Breast epithelium (tissue), 3 donors: Measurements from ENCODE around the gene KRT23.

Experiments used
- CTCF ChIP-seq, 3 donors: fragments of 450-650 bp; IDR thresholded peaks; one replicate each; pipeline ENCODE4 v1.5.1; 2016 to 2017; ENCODE audit warnings: antibody characterized with exemption in 3 of 3, mild to moderate bottlenecking in 3 of 3, moderate library complexity in 3 of 3
- POLR2AphosphoS5 ChIP-seq, 3 donors: sonication (generic); formaldehyde crosslinking; IDR thresholded peaks; one replicate each; pipeline ENCODE4 v1.6.1; 2017; ENCODE audit warnings: antibody characterized with exemption in 3 of 3

- TF ChIP-seq CTCF (IDR thresholded peaks at IDR 0.05) (no peak), POLR2AphosphoS5 (IDR thresholded peaks at IDR 0.05) (no peak)
Measured at GRCh38 chr17:40873255-40873654, 64.2 kb downstream of the KRT23 start.
